Astrocyte (in vitro differentiated cells and primary cell): ENCODE results near the gene PLCL2.

Source experiments
- EZH2 ChIP-seq: IDR thresholded peaks from 2 replicates; pipeline ENCODE4 v1.6.1; 2012; ENCODE audit warnings: mild to moderate bottlenecking, low read length, inconsistent platforms; ENCODE audit not compliant: insufficient read depth
- TF ChIP-seq, protein P1 (sequence below): IDR thresholded peaks from 2 replicates; pipeline ENCODE4 v1.5.1; 2011; ENCODE audit warnings: low read depth, mild to moderate bottlenecking, inconsistent platforms, low read length, moderate library complexity; ENCODE audit not compliant: insufficient read depth

DNA sequence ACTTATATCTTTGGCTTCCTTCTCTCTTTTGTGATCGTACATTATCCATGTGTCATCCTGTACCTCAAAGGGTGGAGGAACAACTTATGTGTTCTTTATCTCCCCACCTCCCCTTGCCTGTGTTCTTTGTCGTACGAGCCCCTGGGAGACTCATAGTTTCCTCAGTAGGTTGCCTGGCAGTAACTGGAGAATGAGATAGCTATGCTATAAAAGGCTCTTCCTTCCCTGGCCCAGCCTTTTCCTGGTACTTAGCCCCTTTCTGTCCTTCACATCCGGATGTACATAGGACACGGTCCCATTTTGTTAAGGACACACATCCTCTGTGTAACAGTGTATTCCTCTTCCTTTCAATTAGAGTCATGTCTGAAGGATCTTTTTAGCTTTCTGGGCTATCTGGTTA, 32.1 kb downstream of the PLCL2 start:
- TF ChIP-seq, protein P1, sequence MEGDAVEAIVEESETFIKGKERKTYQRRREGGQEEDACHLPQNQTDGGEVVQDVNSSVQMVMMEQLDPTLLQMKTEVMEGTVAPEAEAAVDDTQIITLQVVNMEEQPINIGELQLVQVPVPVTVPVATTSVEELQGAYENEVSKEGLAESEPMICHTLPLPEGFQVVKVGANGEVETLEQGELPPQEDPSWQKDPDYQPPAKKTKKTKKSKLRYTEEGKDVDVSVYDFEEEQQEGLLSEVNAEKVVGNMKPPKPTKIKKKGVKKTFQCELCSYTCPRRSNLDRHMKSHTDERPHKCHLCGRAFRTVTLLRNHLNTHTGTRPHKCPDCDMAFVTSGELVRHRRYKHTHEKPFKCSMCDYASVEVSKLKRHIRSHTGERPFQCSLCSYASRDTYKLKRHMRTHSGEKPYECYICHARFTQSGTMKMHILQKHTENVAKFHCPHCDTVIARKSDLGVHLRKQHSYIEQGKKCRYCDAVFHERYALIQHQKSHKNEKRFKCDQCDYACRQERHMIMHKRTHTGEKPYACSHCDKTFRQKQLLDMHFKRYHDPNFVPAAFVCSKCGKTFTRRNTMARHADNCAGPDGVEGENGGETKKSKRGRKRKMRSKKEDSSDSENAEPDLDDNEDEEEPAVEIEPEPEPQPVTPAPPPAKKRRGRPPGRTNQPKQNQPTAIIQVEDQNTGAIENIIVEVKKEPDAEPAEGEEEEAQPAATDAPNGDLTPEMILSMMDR = no peak
- no peak for TF ChIP-seq EZH2
